GM19468 (cell line): ENCODE results near the gene CACNG5.

Experiments used
- ATAC-seq: cut with Tn5 transposase; IDR thresholded peaks from one replicate; pipeline ENCODE4 v1.9.1; 2021; ENCODE audit warnings: mild to moderate bottlenecking, moderate library complexity, moderate number of reproducible peaks; ENCODE audit not compliant: unreplicated experiment; ENCODE audit errors: extremely low read depth

CACNG5 gene

DNA sequence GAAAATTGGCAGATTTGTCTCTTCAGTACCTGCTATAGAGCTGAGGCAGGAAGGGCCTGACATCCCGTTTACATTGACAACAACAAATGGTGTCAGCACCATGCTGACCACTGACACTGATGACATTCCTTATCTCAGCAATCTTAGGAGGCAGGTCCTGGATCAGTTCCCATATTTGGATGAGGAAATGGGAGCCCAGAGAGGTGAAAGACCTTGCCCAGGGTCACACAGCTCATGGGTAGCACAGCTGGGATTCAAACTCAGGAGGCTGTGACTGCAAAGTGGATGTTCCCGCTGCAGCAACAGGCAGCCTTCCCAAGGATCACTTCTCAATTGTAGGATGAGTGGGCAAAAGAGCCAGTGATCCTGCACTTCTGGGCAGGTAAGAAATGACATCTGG lies 99.1 kb downstream of the CACNG5 start:
- no peak for ATAC-seq
